Activated CD4-positive, alpha-beta T cell treated with anti-CD3 and anti-CD28 coated beads, Interleukin-2, amount 10 ng/mL, durations not matched to agents 7 days and 5 days (primary cell): ENCODE results near the gene CDK19. TPM values are rescaled to one million over a fixed set of nuclear protein-coding genes. Genes with fewer than 3 reads are reported as not detected.

Experiments
- CTCF ChIA-PET: fragments of 350-600 bp; sonication (Branson Sonifier 250); formaldehyde crosslinking; loops from one replicate; lab custom pipeline; 2021; ENCODE audit warnings: antibody characterized with exemption; lab: Charles Lee
- POLR2A ChIA-PET: fragments of 350-600 bp; sonication (Branson Sonifier 250); formaldehyde crosslinking; loops from one replicate; lab custom pipeline; 2021; ENCODE audit warnings: antibody characterized with exemption; lab: Charles Lee
- DNase-seq: peaks from one replicate; pipeline ENCODE4 v3.0.0-alpha.2; 2020
- H3K27ac Mint-ChIP-seq: one replicate; pipeline ENCODE4 v1.8.0; 2021; ENCODE audit warnings: mild to moderate bottlenecking, moderate library complexity, mixed read lengths
- H3K27me3 Mint-ChIP-seq: one replicate; pipeline ENCODE4 v1.8.0; 2021; ENCODE audit warnings: mixed read lengths
- H3K36me3 Mint-ChIP-seq: one replicate; pipeline ENCODE4 v1.8.0; 2021; ENCODE audit warnings: low read depth, mixed read lengths
- H3K4me1 Mint-ChIP-seq: one replicate; pipeline ENCODE4 v1.8.0; 2021; ENCODE audit warnings: mixed read lengths
- H3K4me3 Mint-ChIP-seq: one replicate; pipeline ENCODE4 v1.8.0; 2021; ENCODE audit warnings: mild to moderate bottlenecking, moderate library complexity, mixed read lengths
- H3K9me3 Mint-ChIP-seq: one replicate; pipeline ENCODE4 v1.8.0; 2021; ENCODE audit warnings: mixed read lengths
- total RNA-seq, 2 experiments: library from RNA; stranded (reverse); gene quantifications; one replicate each; pipeline ENCODE4 v1.2.3, GENCODE V29; 2021

The CDK19 gene
- total RNA-seq, 2 experiments from 2014 or later, result 26.5 to 27.3 TPM

GRCh38 chr6:110687326-110687725 is 127.9 kb downstream of the CDK19 start:
- no peak overlapping the region for H3K4me3 Mint-ChIP-seq

GRCh38 chr6:110683241-110683640 is 132.0 kb downstream of the CDK19 start:
- Mint-ChIP-seq H3K4me3 (no peak overlapping the region), H3K36me3 (no peaks in the 10 kb centered on the region), H3K9me3 (no peaks in the 10 kb centered on the region), H3K4me1 (peaks cover 18% of the 10 kb centered on the region), H3K27me3 (no peaks in the 10 kb centered on the region), H3K27ac (no peak overlapping the region)
- POLR2A ChIA-PET, result interaction anchor here (0.6 to 1.3 kb wide), 2 partner anchors 21 to 192 kb away, joined by 5 to 6 read pairs; partner anchors contain the start of gene AMD1
- no peak for DNase-seq
- CTCF ChIA-PET, result interaction anchor here (0.6 to 2.1 kb wide), 9 partner anchors 9 to 538 kb away, joined by 3 to 8 read pairs (median 4); partner anchors contain the start of gene RPF2

More at GRCh38 chr6:110687326-110687725, 127.9 kb downstream of the CDK19 start:
- peaks cover 1% of the 10 kb centered on the region for H3K36me3 Mint-ChIP-seq
- ChIA-PET CTCF (interaction anchor here (0.7 kb wide), 1 partner anchor 9 kb away, joined by 4 read pairs; no protein-coding TSS in a partner anchor), POLR2A (interaction anchor here (0.7 to 0.8 kb wide), 2 partner anchors 128 to 187 kb away, joined by 3 to 4 read pairs; partner anchors contain the start of genes AMD1 and CDK19)
- H3K27me3 Mint-ChIP-seq, result no peaks in the 10 kb centered on the region
- no peaks in the 10 kb centered on the region for H3K9me3 Mint-ChIP-seq
- DNase-seq, result no peak
- H3K4me1 Mint-ChIP-seq, result peaks cover 24% of the 10 kb centered on the region
- H3K27ac Mint-ChIP-seq, result no peak overlapping the region

- H3K36me3 Mint-ChIP-seq, result no peaks in the 10 kb centered on the region
- POLR2A ChIA-PET, result interaction anchor here (0.8 to 1.3 kb wide), 2 partner anchors 192 to 196 kb away, joined by 4 to 5 read pairs; partner anchors contain the start of gene AMD1
- H3K9me3 Mint-ChIP-seq, result no peaks in the 10 kb centered on the region
- H3K27me3 Mint-ChIP-seq, result no peaks in the 10 kb centered on the region
- H3K4me1 Mint-ChIP-seq, result peaks cover 15% of the 10 kb centered on the region
- DNase-seq, result peak; percentile 88
- CTCF ChIA-PET, result interaction anchor here (0.6 to 2.3 kb wide), 22 partner anchors 8 to 384 kb away, joined by 3 to 9 read pairs (median 3); partner anchors contain the start of genes AMD1, CDK19, GTF3C6 and RPF2
- H3K27ac Mint-ChIP-seq, result peak overlapping the region; percentile 19
- no peak overlapping the region for H3K4me3 Mint-ChIP-seq
Observed at GRCh38 chr6:110682460-110682853, 132.8 kb downstream of the CDK19 start.

GRCh38 chr6:110681543-110682459 is 133.5 kb downstream of the CDK19 start:
- no peaks in the 10 kb centered on the region for H3K27me3 Mint-ChIP-seq
- H3K27ac Mint-ChIP-seq, result peak overlapping the region; percentile 19
- no peak for DNase-seq
- peaks cover 10% of the 10 kb centered on the region for H3K4me1 Mint-ChIP-seq
- POLR2A ChIA-PET, result interaction anchor here (0.6 to 1.3 kb wide), 3 partner anchors 101 to 197 kb away, joined by 4 to 5 read pairs (median 4); partner anchors contain the start of gene AMD1
- H3K9me3 Mint-ChIP-seq, result no peaks in the 10 kb centered on the region
- H3K36me3 Mint-ChIP-seq, result no peaks in the 10 kb centered on the region
- CTCF ChIA-PET, result interaction anchor here (0.6 to 2.3 kb wide), 22 partner anchors 7 to 748 kb away, joined by 3 to 9 read pairs (median 4); partner anchors contain the start of genes AMD1, GTF3C6 and RPF2
- H3K4me3 Mint-ChIP-seq, result no peak overlapping the region

- no peaks in the 10 kb centered on the region for H3K9me3 Mint-ChIP-seq
- POLR2A ChIA-PET, result no interaction called here
Observed at GRCh38 chr6:110676396-110676795, 138.9 kb downstream of the CDK19 start.

GRCh38 chr6:110674096-110674495 is 141.2 kb downstream of the CDK19 start:
- Mint-ChIP-seq H3K27me3 (no peaks in the 10 kb centered on the region), H3K9me3 (no peaks in the 10 kb centered on the region), H3K36me3 (peaks cover 3% of the 10 kb centered on the region), H3K4me1 (peaks cover 2% of the 10 kb centered on the region), H3K4me3 (no peak overlapping the region), H3K27ac (no peak overlapping the region)
- no peak for DNase-seq
- ChIA-PET CTCF (interaction anchor here (1.0 to 1.2 kb wide), 3 partner anchors 9 to 113 kb away, joined by 3 to 5 read pairs (median 3); no protein-coding TSS in a partner anchor), POLR2A (no interaction called here)

More at GRCh38 chr6:110676396-110676795, 138.9 kb downstream of the CDK19 start:
- Mint-ChIP-seq H3K27ac (no peak overlapping the region), H3K36me3 (peaks cover 3% of the 10 kb centered on the region), H3K27me3 (no peaks in the 10 kb centered on the region), H3K4me1 (no peaks in the 10 kb centered on the region), H3K4me3 (no peak overlapping the region)
- CTCF ChIA-PET, result no interaction called here
- no peak for DNase-seq

GRCh38 chr6:110672122-110672521 is 143.1 kb downstream of the CDK19 start:
- Mint-ChIP-seq H3K9me3 (no peaks in the 10 kb centered on the region), H3K27me3 (no peaks in the 10 kb centered on the region), H3K4me3 (no peak overlapping the region), H3K27ac (no peak overlapping the region), H3K36me3 (peaks cover 3% of the 10 kb centered on the region), H3K4me1 (peaks cover 2% of the 10 kb centered on the region)
- ChIA-PET POLR2A (no interaction called here), CTCF (interaction anchor here (1.3 kb wide), 1 partner anchor 12 kb away, joined by 3 read pairs; no protein-coding TSS in a partner anchor)
- no peak for DNase-seq

- Mint-ChIP-seq H3K27me3 (no peaks in the 10 kb centered on the region), H3K36me3 (peaks cover 4% of the 10 kb centered on the region), H3K4me3 (no peak overlapping the region), H3K27ac (no peak overlapping the region), H3K4me1 (peaks cover 2% of the 10 kb centered on the region), H3K9me3 (no peaks in the 10 kb centered on the region)
- no peak for DNase-seq
- ChIA-PET CTCF (interaction anchor here (0.6 to 1.3 kb wide), 3 partner anchors 12 to 242 kb away, joined by 3 to 6 read pairs (median 3); no protein-coding TSS in a partner anchor), POLR2A (interaction anchor here (0.7 kb wide), 1 partner anchor 853 kb away, joined by 7 read pairs; no protein-coding TSS in a partner anchor)
Observed at GRCh38 chr6:110671447-110671846, 143.8 kb downstream of the CDK19 start.

- DNase-seq, result no peak
- peaks cover 2% of the 10 kb centered on the region for H3K4me1 Mint-ChIP-seq
- H3K27ac Mint-ChIP-seq, result no peak overlapping the region
- POLR2A ChIA-PET, result interaction anchor here (0.6 kb wide), 1 partner anchor 293 kb away, joined by 4 read pairs; no protein-coding TSS in a partner anchor
- CTCF ChIA-PET, result interaction anchor here (0.8 kb wide), 1 partner anchor 43 kb away, joined by 3 read pairs; no protein-coding TSS in a partner anchor
- H3K4me3 Mint-ChIP-seq, result no peak overlapping the region
- H3K9me3 Mint-ChIP-seq, result no peaks in the 10 kb centered on the region
- H3K27me3 Mint-ChIP-seq, result no peaks in the 10 kb centered on the region
- H3K36me3 Mint-ChIP-seq, result peaks cover 16% of the 10 kb centered on the region
Observed at GRCh38 chr6:110665600-110665999, 149.7 kb downstream of the CDK19 start.

GRCh38 chr6:110664933-110665332 is 150.3 kb downstream of the CDK19 start:
- POLR2A ChIA-PET, result no interaction called here
- Mint-ChIP-seq H3K36me3 (peaks cover 21% of the 10 kb centered on the region), H3K9me3 (no peaks in the 10 kb centered on the region), H3K4me1 (no peaks in the 10 kb centered on the region), H3K4me3 (no peak overlapping the region), H3K27me3 (no peaks in the 10 kb centered on the region), H3K27ac (no peak overlapping the region)
- no peak for DNase-seq
- CTCF ChIA-PET, result interaction anchor here (0.8 kb wide), 1 partner anchor 44 kb away, joined by 3 read pairs; no protein-coding TSS in a partner anchor

- no peak overlapping the region for H3K27ac Mint-ChIP-seq
- POLR2A ChIA-PET, result no interaction called here
- H3K9me3 Mint-ChIP-seq, result no peaks in the 10 kb centered on the region
- CTCF ChIA-PET, result interaction anchor here (1.1 kb wide), 1 partner anchor 11 kb away, joined by 3 read pairs; no protein-coding TSS in a partner anchor
- no peaks in the 10 kb centered on the region for H3K27me3 Mint-ChIP-seq
- DNase-seq, result no peak
- no peak overlapping the region for H3K4me3 Mint-ChIP-seq
- H3K36me3 Mint-ChIP-seq, result peaks cover 23% of the 10 kb centered on the region
- H3K4me1 Mint-ChIP-seq, result no peaks in the 10 kb centered on the region
Observed at GRCh38 chr6:110662490-110663211, 152.6 kb downstream of the CDK19 start.

- Mint-ChIP-seq H3K27ac (no peak overlapping the region), H3K4me1 (no peaks in the 10 kb centered on the region), H3K9me3 (no peaks in the 10 kb centered on the region), H3K36me3 (peaks cover 22% of the 10 kb centered on the region), H3K27me3 (no peaks in the 10 kb centered on the region), H3K4me3 (no peak overlapping the region)
- POLR2A ChIA-PET, result interaction anchor here (0.6 kb wide), 1 partner anchor 1357 kb away, joined by 3 read pairs; no protein-coding TSS in a partner anchor
- DNase-seq, result no peak
- CTCF ChIA-PET, result no interaction called here
Observed at GRCh38 chr6:110661414-110661813, 153.9 kb downstream of the CDK19 start.
